ENCODE results near the gene TLE4. TPM values are rescaled to one million over a fixed set of nuclear protein-coding genes. Genes with fewer than 3 reads are reported as not detected.

The TLE4 gene
- total and polyA plus RNA-seq, 2 donors (not counting 1 experiment from before 2014, with no cell fraction given): 13.5 to 35.0 TPM

GRCh38 chr9:79656169-79656568 is 84.4 kb downstream of the TLE4 start:
- Histone ChIP-seq H2AFZ (ENCODE audit: low read length) (no peak overlapping the region), H3K4me3 (replicated peaks in 1 of 4; ENCODE audit: control extremely low read depth in 1 of 4, insufficient read depth in 1 of 4, low read depth in 3 of 4, low read length in 4 of 4) (no peak overlapping the region), H3K9ac (ENCODE audit: insufficient read depth, low read length) (no peak overlapping the region), H3K36me3 (ENCODE audit: control insufficient read depth, insufficient read depth, low read length) (no peaks in the 10 kb centered on the region), H3K4me2 (ENCODE audit: extremely low read depth, insufficient read depth, low read length) (no peak overlapping the region), H3K27me3 (ENCODE audit: control insufficient read depth, insufficient read depth, low read length) (no peaks in the 10 kb centered on the region), H3K4me1 (ENCODE audit: control insufficient read depth, extremely low read depth, insufficient read depth, low read length) (no peaks in the 10 kb centered on the region), H3K27ac (ENCODE audit: insufficient read depth, low read length) (no peak overlapping the region), H3K79me2 (ENCODE audit: control insufficient read depth, insufficient read depth, low read length) (no peaks in the 10 kb centered on the region), H4K20me1 (ENCODE audit: control insufficient read depth, extremely low read depth, insufficient read depth, low read length) (no peaks in the 10 kb centered on the region), H3K9me3 (ENCODE audit: control insufficient read depth, insufficient read depth, low read depth, low read length) (no peaks in the 10 kb centered on the region)
- no peak for DNase-seq (ENCODE audit: low read depth in 2 of 2)
- TF ChIP-seq, protein P1, sequence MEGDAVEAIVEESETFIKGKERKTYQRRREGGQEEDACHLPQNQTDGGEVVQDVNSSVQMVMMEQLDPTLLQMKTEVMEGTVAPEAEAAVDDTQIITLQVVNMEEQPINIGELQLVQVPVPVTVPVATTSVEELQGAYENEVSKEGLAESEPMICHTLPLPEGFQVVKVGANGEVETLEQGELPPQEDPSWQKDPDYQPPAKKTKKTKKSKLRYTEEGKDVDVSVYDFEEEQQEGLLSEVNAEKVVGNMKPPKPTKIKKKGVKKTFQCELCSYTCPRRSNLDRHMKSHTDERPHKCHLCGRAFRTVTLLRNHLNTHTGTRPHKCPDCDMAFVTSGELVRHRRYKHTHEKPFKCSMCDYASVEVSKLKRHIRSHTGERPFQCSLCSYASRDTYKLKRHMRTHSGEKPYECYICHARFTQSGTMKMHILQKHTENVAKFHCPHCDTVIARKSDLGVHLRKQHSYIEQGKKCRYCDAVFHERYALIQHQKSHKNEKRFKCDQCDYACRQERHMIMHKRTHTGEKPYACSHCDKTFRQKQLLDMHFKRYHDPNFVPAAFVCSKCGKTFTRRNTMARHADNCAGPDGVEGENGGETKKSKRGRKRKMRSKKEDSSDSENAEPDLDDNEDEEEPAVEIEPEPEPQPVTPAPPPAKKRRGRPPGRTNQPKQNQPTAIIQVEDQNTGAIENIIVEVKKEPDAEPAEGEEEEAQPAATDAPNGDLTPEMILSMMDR (conservative IDR thresholded peaks at IDR 0.05 in 1 of 2, IDR thresholded peaks at IDR 0.05 in 1 of 2; ENCODE audit: low read depth in 1 of 2, low read length in 2 of 2): no peak
- TF ChIP-seq EZH2 (IDR thresholded peaks at IDR 0.05; ENCODE audit: low read length, missing control alignments): no peak

DNA sequence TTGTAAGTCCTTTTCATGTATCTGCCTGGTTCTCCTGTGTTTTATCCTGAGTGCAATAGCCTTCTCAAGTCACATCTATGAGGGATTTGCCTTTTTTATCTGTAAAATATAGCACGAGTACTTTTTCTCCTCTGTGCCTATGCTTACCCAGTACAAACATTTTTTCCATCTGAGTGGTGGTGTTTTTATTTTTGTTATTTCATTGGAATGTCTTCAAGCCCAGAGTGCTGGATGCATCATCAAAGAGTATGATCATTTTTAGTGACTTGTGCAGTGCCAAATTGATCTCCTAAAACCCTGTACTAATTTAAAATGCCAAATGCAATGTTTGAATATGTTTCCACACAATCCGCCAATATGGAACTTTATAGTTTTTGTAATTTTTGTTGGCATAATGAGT is 86.1 kb downstream of the TLE4 start:
- DNase-seq (ENCODE audit: low read depth in 2 of 2): peak in 1 of 2 donors; percentile 42
- Histone ChIP-seq H3K4me1 (ENCODE audit: control insufficient read depth, extremely low read depth, insufficient read depth, low read length) (no peaks in the 10 kb centered on the region), H2AFZ (ENCODE audit: low read length) (no peak overlapping the region), H3K36me3 (ENCODE audit: control insufficient read depth, insufficient read depth, low read length) (no peaks in the 10 kb centered on the region), H3K4me3 (replicated peaks in 1 of 4; ENCODE audit: control extremely low read depth in 1 of 4, insufficient read depth in 1 of 4, low read depth in 3 of 4, low read length in 4 of 4) (no peak overlapping the region), H3K27ac (ENCODE audit: insufficient read depth, low read length) (no peak overlapping the region), H4K20me1 (ENCODE audit: control insufficient read depth, extremely low read depth, insufficient read depth, low read length) (no peaks in the 10 kb centered on the region), H3K9me3 (ENCODE audit: control insufficient read depth, insufficient read depth, low read depth, low read length) (no peaks in the 10 kb centered on the region), H3K27me3 (ENCODE audit: control insufficient read depth, insufficient read depth, low read length) (no peaks in the 10 kb centered on the region), H3K4me2 (ENCODE audit: extremely low read depth, insufficient read depth, low read length) (no peak overlapping the region), H3K79me2 (ENCODE audit: control insufficient read depth, insufficient read depth, low read length) (no peaks in the 10 kb centered on the region), H3K9ac (ENCODE audit: insufficient read depth, low read length) (no peak overlapping the region)
- TF ChIP-seq, protein P1 (conservative IDR thresholded peaks at IDR 0.05 in 1 of 2, IDR thresholded peaks at IDR 0.05 in 1 of 2; ENCODE audit: low read depth in 1 of 2, low read length in 2 of 2): no peak
- TF ChIP-seq EZH2 (IDR thresholded peaks at IDR 0.05; ENCODE audit: low read length, missing control alignments): no peak

- Histone ChIP-seq H2AFZ (ENCODE audit: low read length) (no peak overlapping the region), H3K27me3 (ENCODE audit: control insufficient read depth, insufficient read depth, low read length) (no peaks in the 10 kb centered on the region), H3K36me3 (ENCODE audit: control insufficient read depth, insufficient read depth, low read length) (no peaks in the 10 kb centered on the region), H3K4me2 (ENCODE audit: extremely low read depth, insufficient read depth, low read length) (no peak overlapping the region), H3K4me3 (replicated peaks in 1 of 4; ENCODE audit: control extremely low read depth in 1 of 4, insufficient read depth in 1 of 4, low read depth in 3 of 4, low read length in 4 of 4) (no peak overlapping the region), H3K9me3 (ENCODE audit: control insufficient read depth, insufficient read depth, low read depth, low read length) (no peaks in the 10 kb centered on the region), H3K79me2 (ENCODE audit: control insufficient read depth, insufficient read depth, low read length) (no peaks in the 10 kb centered on the region), H3K9ac (ENCODE audit: insufficient read depth, low read length) (no peak overlapping the region), H4K20me1 (ENCODE audit: control insufficient read depth, extremely low read depth, insufficient read depth, low read length) (no peaks in the 10 kb centered on the region), H3K27ac (ENCODE audit: insufficient read depth, low read length) (no peak overlapping the region), H3K4me1 (ENCODE audit: control insufficient read depth, extremely low read depth, insufficient read depth, low read length) (no peaks in the 10 kb centered on the region)
- TF ChIP-seq, protein P1 (conservative IDR thresholded peaks at IDR 0.05 in 1 of 2, IDR thresholded peaks at IDR 0.05 in 1 of 2; ENCODE audit: low read depth in 1 of 2, low read length in 2 of 2): no peak
- no peak for DNase-seq (ENCODE audit: low read depth in 2 of 2)
These were observed 87.2 kb downstream of the TLE4 start for GRCh38 chr9:79658926-79659325.
